ENCODE measurements around the gene BCAT1. TPM values are rescaled to one million over a fixed set of nuclear protein-coding genes. Genes with fewer than 3 reads are reported as not detected.

Gene BCAT1
- 10 to 100 TPM in 1 of 4 donors, 1 to 10 TPM in 2, under 1 TPM in 1; 0.80 to 14.0 (median 3.9) TPM for total RNA-seq

GRCh38 chr12:24948757-24949722 is at the start of gene BCAT1:
Gene BCAT1 (minus strand): TSS chr12:24949101. CDS start chr12:24948932, 169 bp downstream.
- Histone ChIP-seq H3K36me3 (no peaks in the 10 kb centered on the region), H3K9me3 (no peaks in the 10 kb centered on the region), H3K4me3 (peak within 1 kb of the TSS; percentile 18 to 56 (median 30)), H3K27ac (peak within 1 kb of the TSS; percentile 4 to 18 (median 12)), H3K4me1 (peaks cover 0 to 11% (median 2%) of the 10 kb centered on the region in 4 donors), H3K27me3 (peaks cover 28% of the 10 kb centered on the region)
- WGBS, 2 donors (ENCODE audit: low coverage in 1 of 2): 0 to 18% methylated on average over 3 to 41 of the region's 52 CpGs
- TF ChIP-seq EP300 (IDR thresholded peaks at IDR 0.05; ENCODE audit: low read depth) (no peak), CTCF (IDR thresholded peaks at IDR 0.05) (no peak), POLR2AphosphoS5 (IDR thresholded peaks at IDR 0.05) (no peak), POLR2A (IDR thresholded peaks at IDR 0.05) (no peak)
- in situ Hi-C loops (cut with MboI; ENCODE audit: low pct_ligation_motif_present in 1 of 4, low pct_unique_long_range_greater_than_20kb in 1 of 4, low sequenced_read_pairs in 3 of 4): no loop called here
- intact Hi-C loops (cut with DNase I; ENCODE audit: low total_unique reads): no loop called here
- peak; percentile 56 for DNase-seq

GRCh38 chr12:24997970-24998582 is 49.2 kb upstream of the BCAT1 start:
- Histone ChIP-seq H3K4me1 (peaks cover 0 to 13% (median 3%) of the 10 kb centered on the region in 4 donors), H3K9me3 (no peaks in the 10 kb centered on the region), H3K36me3 (no peaks in the 10 kb centered on the region), H3K27me3 (no peaks in the 10 kb centered on the region), H3K27ac (peak overlapping the region in 3 of 4 donors; percentile 16 to 51 (median 19)), H3K4me3 (no peak overlapping the region)
- TF ChIP-seq POLR2A (IDR thresholded peaks at IDR 0.05) (no peak), POLR2AphosphoS5 (IDR thresholded peaks at IDR 0.05) (no peak), CTCF (IDR thresholded peaks at IDR 0.05) (no peak), EP300 (IDR thresholded peaks at IDR 0.05; ENCODE audit: low read depth) (no peak)
- in situ Hi-C loops (cut with MboI; ENCODE audit: low pct_ligation_motif_present in 1 of 4, low pct_unique_long_range_greater_than_20kb in 1 of 4, low sequenced_read_pairs in 3 of 4) (loop anchor here in 1 of 4 donors (10.0 kb wide), 1 partner anchor 137 kb away; no protein-coding TSS in a partner anchor), intact Hi-C loops (cut with DNase I; ENCODE audit: low total_unique reads) (no loop called here)
- DNase-seq: no peak
- WGBS, 2 donors (ENCODE audit: low coverage in 1 of 2): 16 to 31% methylated on average over 3 to 4 of the region's 4 CpGs

GRCh38 chr12:24997496-24997895 is 48.6 kb upstream of the BCAT1 start:
- 76 to 87% methylated on average over 6 of the region's 6 CpGs for WGBS, 2 donors (ENCODE audit: low coverage in 1 of 2)
- TF ChIP-seq EP300 (IDR thresholded peaks at IDR 0.05; ENCODE audit: low read depth): no peak
- TF ChIP-seq POLR2AphosphoS5 (IDR thresholded peaks at IDR 0.05): no peak
- no peak for TF ChIP-seq POLR2A (IDR thresholded peaks at IDR 0.05)
- H3K4me1 ChIP-seq: peaks cover 0 to 13% (median 3%) of the 10 kb centered on the region in 4 donors
- DNase-seq: no peak
- no peaks in the 10 kb centered on the region for H3K9me3 ChIP-seq
- H3K27me3 ChIP-seq: no peaks in the 10 kb centered on the region
- in situ Hi-C loops (cut with MboI; ENCODE audit: low pct_ligation_motif_present in 1 of 4, low pct_unique_long_range_greater_than_20kb in 1 of 4, low sequenced_read_pairs in 3 of 4): loop anchor here in 1 of 4 donors (10.0 kb wide), 1 partner anchor 137 kb away; no protein-coding TSS in a partner anchor
- no peaks in the 10 kb centered on the region for H3K36me3 ChIP-seq
- intact Hi-C loops (cut with DNase I; ENCODE audit: low total_unique reads): no loop called here
- peak overlapping the region in 3 of 4 donors; percentile 16 to 51 (median 19) for H3K27ac ChIP-seq
- H3K4me3 ChIP-seq: no peak overlapping the region

- Histone ChIP-seq H3K9me3 (no peaks in the 10 kb centered on the region), H3K27ac (no peak overlapping the region), H3K4me1 (peaks cover 0 to 13% (median 3%) of the 10 kb centered on the region in 4 donors), H3K36me3 (no peaks in the 10 kb centered on the region), H3K27me3 (no peaks in the 10 kb centered on the region), H3K4me3 (no peak overlapping the region)
- in situ Hi-C loops (cut with MboI; ENCODE audit: low pct_ligation_motif_present in 1 of 4, low pct_unique_long_range_greater_than_20kb in 1 of 4, low sequenced_read_pairs in 3 of 4) (loop anchor here in 1 of 4 donors (10.0 kb wide), 1 partner anchor 138 kb away; no protein-coding TSS in a partner anchor), intact Hi-C loops (cut with DNase I; ENCODE audit: low total_unique reads) (no loop called here)
- no peak for TF ChIP-seq POLR2A (IDR thresholded peaks at IDR 0.05)
- TF ChIP-seq CTCF (IDR thresholded peaks at IDR 0.05): no peak
- no peak for TF ChIP-seq POLR2AphosphoS5 (IDR thresholded peaks at IDR 0.05)
- no peak for TF ChIP-seq EP300 (IDR thresholded peaks at IDR 0.05; ENCODE audit: low read depth)
- no peak for DNase-seq
- WGBS, 2 donors (ENCODE audit: low coverage in 1 of 2): 68% methylated on average over 5 of the region's 5 CpGs; no CpG with 5 or more reads in 1 of the 2 donors
Measured at GRCh38 chr12:24996820-24997219, 47.9 kb upstream of the BCAT1 start.

All from transverse colon (tissue), 4 donors.